Ishikawa (cell line): Measurements from ENCODE around the gene FXYD3.

Source experiments
- CREB1 ChIP-seq: IDR thresholded peaks from 2 replicates; pipeline ENCODE4 v1.6.1; 2012; ENCODE audit warnings: low read depth
- EGR1 ChIP-seq: IDR thresholded peaks from 2 replicates; pipeline ENCODE4 v1.6.1; 2012
- EP300 ChIP-seq: IDR thresholded peaks from 2 replicates; pipeline ENCODE4 v1.6.1; 2012; ENCODE audit warnings: borderline replicate concordance
- FOXM1 ChIP-seq: IDR thresholded peaks from 2 replicates; pipeline ENCODE4 v1.6.1; 2012; ENCODE audit warnings: low read depth, borderline replicate concordance
- MAX ChIP-seq: IDR thresholded peaks from 2 replicates; pipeline ENCODE4 v1.6.1; 2012
- NFIC ChIP-seq: IDR thresholded peaks from 2 replicates; pipeline ENCODE4 v1.6.1; 2012
- RAD21 ChIP-seq: IDR thresholded peaks from 2 replicates; pipeline ENCODE4 v1.6.1; 2012; ENCODE audit warnings: low read depth
- REST ChIP-seq: IDR thresholded peaks from 2 replicates; pipeline ENCODE4 v1.6.1; 2012; ENCODE audit warnings: low read depth, mild to moderate bottlenecking
- TAF1 ChIP-seq: IDR thresholded peaks from 2 replicates; pipeline ENCODE4 v1.6.1; 2012; ENCODE audit warnings: low read depth, mild to moderate bottlenecking
- TCF12 ChIP-seq: IDR thresholded peaks from 2 replicates; pipeline ENCODE4 v1.6.1; 2012; ENCODE audit warnings: low read depth
- TEAD4 ChIP-seq: IDR thresholded peaks from 2 replicates; pipeline ENCODE4 v1.6.1; 2012
- USF1 ChIP-seq: IDR thresholded peaks from 2 replicates; pipeline ENCODE4 v1.6.1; 2012
- YY1 ChIP-seq: IDR thresholded peaks from 2 replicates; pipeline ENCODE4 v1.6.1; 2012; ENCODE audit warnings: low read depth
- ZBTB7A ChIP-seq: IDR thresholded peaks from 2 replicates; pipeline ENCODE4 v1.6.1; 2012; ENCODE audit warnings: low read depth

The FXYD3 gene

GRCh38 chr19:35138305-35138892 is 22.8 kb downstream of the FXYD3 start, which contains the start of gene FXYD1:
Gene FXYD1, plus strand, starts transcription at chr19:35138824. Its CDS starts 1,256 bp downstream, at chr19:35140080.
- no peak for TF ChIP-seq EP300
- no peak for TF ChIP-seq TEAD4
- no peak for TF ChIP-seq FOXM1
- no peak for TF ChIP-seq EGR1
- TF ChIP-seq MAX = no peak
- TF ChIP-seq NFIC = no peak
- TF ChIP-seq YY1 = no peak
- TF ChIP-seq TCF12 = 0 out of 2 replicates have a peak, but pooled peaks have one; percentile 13
- TF ChIP-seq RAD21 = no peak

GRCh38 chr19:35140207-35140961 is 24.8 kb downstream of the FXYD3 start:
- no peak for TF ChIP-seq TCF12
- TF ChIP-seq TAF1 = no peak
- TF ChIP-seq EGR1 = no peak
- TF ChIP-seq NFIC = no peak
- TF ChIP-seq RAD21 = no peak
- TF ChIP-seq REST = no peak
- no peak for TF ChIP-seq CREB1
- no peak for TF ChIP-seq YY1
- TF ChIP-seq TEAD4 = no peak
- TF ChIP-seq ZBTB7A = no peak
- no peak for TF ChIP-seq USF1
- no peak for TF ChIP-seq EP300
- TF ChIP-seq FOXM1 = no peak

- peak; percentile 64 for TF ChIP-seq RAD21
- peak; percentile 20; the same call in 1 of the 2 replicates for TF ChIP-seq MAX
- TF ChIP-seq EGR1 = no peak
- TF ChIP-seq ZBTB7A = peak; percentile 50; the same call in 1 of the 2 replicates
- no peak for TF ChIP-seq NFIC
Observed at GRCh38 chr19:35140962-35141836, 25.6 kb downstream of the FXYD3 start.

- TF ChIP-seq EP300 (no peak), NFIC (peak; percentile 12; the same call in 1 of the 2 replicates)
Observed at GRCh38 chr19:35141837-35142605, 26.4 kb downstream of the FXYD3 start.

GRCh38 chr19:35142606-35143230 is 27.1 kb downstream of the FXYD3 start:
- TF ChIP-seq NFIC = peak; percentile 44
- TF ChIP-seq ZBTB7A = 0 out of 2 replicates have a peak, but pooled peaks have one; percentile 19
- peak; percentile 35; the same call in 1 of the 2 replicates for TF ChIP-seq RAD21
- TF ChIP-seq CREB1 = no peak
- TF ChIP-seq MAX = 0 out of 2 replicates have a peak, but pooled peaks have one; percentile 11
- TF ChIP-seq EGR1 = 0 out of 2 replicates have a peak, but pooled peaks have one; percentile 2

GRCh38 chr19:35143231-35143715 is 27.6 kb downstream of the FXYD3 start, which contains the start of gene FXYD7:
Gene FXYD7, plus strand, starts transcription at chr19:35143255. Its CDS starts 79 bp downstream, at chr19:35143334.
- no peak; the same call in none of the 2 replicates for TF ChIP-seq ZBTB7A
